GM23338 (cell line): ENCODE results near the gene SORBS1. TPM values are rescaled to one million over a fixed set of nuclear protein-coding genes. Genes with fewer than 3 reads are reported as not detected.

Source experiments
- ATAC-seq: fragments of 200-7000 bp; cut with Tn5 transposase; 3 replicates; pipeline ENCODE4 v1.9.1; 2020
- DNase-seq: peaks from one replicate; pipeline ENCODE4 v3.0.0-alpha.2; 2015; ENCODE audit warnings: low spot score
- H2AFZ ChIP-seq: fragments of 200-600 bp; sonication (generic); 2 replicates; pipeline ENCODE4 v1.8.0; 2016; ENCODE audit warnings: antibody characterized with exemption, mild to moderate bottlenecking, moderate library complexity
- H3F3A ChIP-seq: fragments of 200-600 bp; sonication (generic); replicated peaks from 2 replicates; pipeline ENCODE4 v1.8.0; 2017; ENCODE audit warnings: antibody characterized with exemption, mixed run types, low read depth
- H3K27ac ChIP-seq: fragments of 200-600 bp; sonication (generic); 2 replicates; pipeline ENCODE4 v1.6.1; 2016; ENCODE audit warnings: low read depth
- H3K27me3 ChIP-seq: fragments of 200-600 bp; sonication (generic); 2 replicates; pipeline ENCODE4 v1.8.0; 2016; ENCODE audit warnings: mild to moderate bottlenecking, mixed run types, moderate library complexity; ENCODE audit not compliant: insufficient read depth
- H3K36me3 ChIP-seq: fragments of 200-600 bp; sonication (generic); 2 replicates; pipeline ENCODE4 v1.8.0; 2016; ENCODE audit warnings: mild to moderate bottlenecking; ENCODE audit not compliant: insufficient read depth
- H3K4me1 ChIP-seq: fragments of 200-600 bp; sonication (generic); 2 replicates; pipeline ENCODE4 v1.8.0; 2016; ENCODE audit warnings: mild to moderate bottlenecking, moderate library complexity; ENCODE audit not compliant: insufficient read depth
- H3K4me2 ChIP-seq: fragments of 200-600 bp; sonication (generic); 2 replicates; pipeline ENCODE4 v1.7.1; 2017; ENCODE audit warnings: mixed run types
- H3K4me3 ChIP-seq: fragments of 200-600 bp; sonication (generic); 2 replicates; pipeline ENCODE4 v1.6.1; 2016; ENCODE audit warnings: mixed run types
- H3K79me2 ChIP-seq: fragments of 200-600 bp; sonication (generic); replicated peaks from 2 replicates; pipeline ENCODE4 v1.8.0; 2017; ENCODE audit warnings: mild to moderate bottlenecking; ENCODE audit not compliant: insufficient read depth
- H3K9me2 ChIP-seq: fragments of 200-600 bp; sonication (generic); 2 replicates; pipeline ENCODE4 v1.8.0; 2017; ENCODE audit not compliant: insufficient read depth
- H4K20me1 ChIP-seq: fragments of 200-600 bp; sonication (generic); replicated peaks from 2 replicates; pipeline ENCODE4 v1.8.0; 2017; ENCODE audit warnings: mild to moderate bottlenecking; ENCODE audit not compliant: insufficient read depth
- H3K27ac Mint-ChIP-seq: 2 replicates; pipeline ENCODE4 v1.8.0; 2020; ENCODE audit warnings: inconsistent platforms, mild to moderate bottlenecking, moderate library complexity, mixed read lengths
- H3K27me3 Mint-ChIP-seq: 3 replicates; pipeline ENCODE4 v1.8.0; 2022; ENCODE audit warnings: low read depth, mild to moderate bottlenecking, moderate library complexity, mixed read lengths, inconsistent platforms; ENCODE audit not compliant: insufficient read depth, poor library complexity
- H3K36me3 Mint-ChIP-seq: 3 replicates; pipeline ENCODE4 v1.8.0; 2021; ENCODE audit warnings: low read depth, mild to moderate bottlenecking, inconsistent platforms, moderate library complexity, mixed read lengths
- H3K4me1 Mint-ChIP-seq: 3 replicates; pipeline ENCODE4 v1.8.0; 2020; ENCODE audit warnings: mild to moderate bottlenecking, inconsistent platforms, mixed read lengths
- H3K4me3 Mint-ChIP-seq: 3 replicates; pipeline ENCODE4 v1.8.0; 2021; ENCODE audit warnings: moderate library complexity, mild to moderate bottlenecking, inconsistent platforms, mixed read lengths
- H3K9me3 Mint-ChIP-seq: 3 replicates; pipeline ENCODE4 v1.8.0; 2020; ENCODE audit warnings: moderate library complexity, mild to moderate bottlenecking, inconsistent platforms, mixed read lengths
- EZH2phosphoT487 ChIP-seq: fragments of 200-600 bp; sonication (generic); IDR thresholded peaks from one replicate; pipeline ENCODE4 v1.8.1; 2018; ENCODE audit warnings: antibody characterized with exemption; ENCODE audit not compliant: unreplicated experiment
- JUNB ChIP-seq: IDR thresholded peaks from one replicate; pipeline ENCODE4 v1.6.1; 2016; ENCODE audit warnings: antibody characterized with exemption; ENCODE audit not compliant: unreplicated experiment
- POLR2AphosphoS5 ChIP-seq: IDR thresholded peaks from 2 replicates; pipeline ENCODE4 v1.6.1; 2016; ENCODE audit warnings: antibody characterized with exemption, low read depth
- ZNF114 ChIP-seq: fragments of 250-450 bp; sonication (Bioruptor Pico); IDR thresholded peaks from 2 replicates; pipeline ENCODE4 v1.5.0; 2020; ENCODE audit warnings: mild to moderate bottlenecking, moderate library complexity
- polyA plus RNA-seq: library from polyadenylated mRNA; unstranded; fragments of >200 nt; fragmentation: Nextera tagmentation; extraction: Ambion mirVana; gene quantifications from 2 replicates; pipeline ENCODE4 v1.2.1, GENCODE V29; 2016
- total RNA-seq: library from RNA; depleted of rRNA; stranded (reverse); fragments of >200 nt; shearing (Covaris generic); gene quantifications from 2 replicates; pipeline ENCODE4 v1.2.3, GENCODE V29; 2014
- TF ChIP-seq, protein P1 (sequence below): fragments of 250-450 bp; sonication (Bioruptor Pico); IDR thresholded peaks from 2 replicates; pipeline ENCODE4 v1.5.0; 2020; ENCODE audit warnings: mild to moderate bottlenecking, moderate library complexity
- TF ChIP-seq, protein P2 (sequence below): IDR thresholded peaks from one replicate; pipeline ENCODE4 v1.6.1; 2018; ENCODE audit warnings: antibody characterized with exemption; ENCODE audit not compliant: unreplicated experiment
- TF ChIP-seq, protein P3 (sequence below): IDR thresholded peaks from 2 replicates; pipeline ENCODE4 v1.6.1; 2016; ENCODE audit warnings: antibody characterized with exemption

Gene SORBS1
- total and polyA plus RNA-seq, 2 experiments from 2014 or later: 47.7 to 51.5 TPM

DNA sequence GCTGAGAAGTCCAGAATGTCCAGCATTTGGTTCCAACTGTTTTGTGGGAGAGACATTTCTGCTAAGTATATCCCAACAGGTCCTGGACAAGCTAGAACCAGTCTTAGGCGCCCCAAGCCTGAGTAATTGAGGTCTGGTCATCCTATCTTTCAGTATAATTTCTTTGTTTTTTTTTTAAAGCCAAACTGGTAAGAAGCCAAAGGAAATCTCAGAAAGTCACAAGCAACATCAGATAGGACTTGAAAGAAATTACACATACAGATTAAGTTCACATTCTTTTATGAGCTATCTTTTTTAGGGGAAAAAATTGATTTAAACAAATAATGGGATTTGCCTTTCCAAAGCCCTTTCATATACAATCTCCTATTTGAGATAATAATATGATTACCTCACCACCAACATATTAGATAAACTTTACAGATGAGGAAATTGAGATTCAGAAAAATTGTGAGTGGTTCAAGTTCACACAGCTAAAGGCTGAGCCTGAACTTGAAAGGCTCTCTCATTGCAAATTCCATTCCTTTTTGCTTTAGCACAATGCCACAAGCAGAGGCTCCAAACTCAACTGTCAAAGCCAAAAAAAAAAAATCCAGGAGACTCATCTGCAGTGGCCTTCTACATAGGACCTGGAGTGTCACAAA is 285.3 kb downstream of the SORBS1 start:
- no peak overlapping the region for H3K4me3 Mint-ChIP-seq
- no peak for DNase-seq
- Histone ChIP-seq H4K20me1 (peaks cover 31% of the 10 kb centered on the region), H3K27me3 (no peaks in the 10 kb centered on the region), H3K4me2 (no peak overlapping the region), H3F3A (0 out of 2 replicates have a peak, but pooled peaks cover 4% of the 10 kb centered on the region), H2AFZ (no peak overlapping the region), H3K79me2 (peaks cover 83% of the 10 kb centered on the region), H3K36me3 (peaks cover 4% of the 10 kb centered on the region), H3K9me2 (no peaks in the 10 kb centered on the region), H3K4me1 (peaks cover 29% of the 10 kb centered on the region), H3K4me3 (no peak overlapping the region), H3K27ac (no peak overlapping the region)
- peaks cover 8% of the 10 kb centered on the region; the same call in 1 of the 3 replicates for H3K36me3 Mint-ChIP-seq
- H3K4me1 Mint-ChIP-seq: peaks cover 32% of the 10 kb centered on the region
- H3K27ac Mint-ChIP-seq: no peak overlapping the region
- ATAC-seq: no peak
- peaks cover 3% of the 10 kb centered on the region for H3K27me3 Mint-ChIP-seq
- 0 out of 3 replicates have a peak, but pooled peaks cover 4% of the 10 kb centered on the region for H3K9me3 Mint-ChIP-seq
- TF ChIP-seq ZNF114 (CRISPR knock-in tag): no peak
- no peak for TF ChIP-seq POLR2AphosphoS5
- TF ChIP-seq, protein P1, sequence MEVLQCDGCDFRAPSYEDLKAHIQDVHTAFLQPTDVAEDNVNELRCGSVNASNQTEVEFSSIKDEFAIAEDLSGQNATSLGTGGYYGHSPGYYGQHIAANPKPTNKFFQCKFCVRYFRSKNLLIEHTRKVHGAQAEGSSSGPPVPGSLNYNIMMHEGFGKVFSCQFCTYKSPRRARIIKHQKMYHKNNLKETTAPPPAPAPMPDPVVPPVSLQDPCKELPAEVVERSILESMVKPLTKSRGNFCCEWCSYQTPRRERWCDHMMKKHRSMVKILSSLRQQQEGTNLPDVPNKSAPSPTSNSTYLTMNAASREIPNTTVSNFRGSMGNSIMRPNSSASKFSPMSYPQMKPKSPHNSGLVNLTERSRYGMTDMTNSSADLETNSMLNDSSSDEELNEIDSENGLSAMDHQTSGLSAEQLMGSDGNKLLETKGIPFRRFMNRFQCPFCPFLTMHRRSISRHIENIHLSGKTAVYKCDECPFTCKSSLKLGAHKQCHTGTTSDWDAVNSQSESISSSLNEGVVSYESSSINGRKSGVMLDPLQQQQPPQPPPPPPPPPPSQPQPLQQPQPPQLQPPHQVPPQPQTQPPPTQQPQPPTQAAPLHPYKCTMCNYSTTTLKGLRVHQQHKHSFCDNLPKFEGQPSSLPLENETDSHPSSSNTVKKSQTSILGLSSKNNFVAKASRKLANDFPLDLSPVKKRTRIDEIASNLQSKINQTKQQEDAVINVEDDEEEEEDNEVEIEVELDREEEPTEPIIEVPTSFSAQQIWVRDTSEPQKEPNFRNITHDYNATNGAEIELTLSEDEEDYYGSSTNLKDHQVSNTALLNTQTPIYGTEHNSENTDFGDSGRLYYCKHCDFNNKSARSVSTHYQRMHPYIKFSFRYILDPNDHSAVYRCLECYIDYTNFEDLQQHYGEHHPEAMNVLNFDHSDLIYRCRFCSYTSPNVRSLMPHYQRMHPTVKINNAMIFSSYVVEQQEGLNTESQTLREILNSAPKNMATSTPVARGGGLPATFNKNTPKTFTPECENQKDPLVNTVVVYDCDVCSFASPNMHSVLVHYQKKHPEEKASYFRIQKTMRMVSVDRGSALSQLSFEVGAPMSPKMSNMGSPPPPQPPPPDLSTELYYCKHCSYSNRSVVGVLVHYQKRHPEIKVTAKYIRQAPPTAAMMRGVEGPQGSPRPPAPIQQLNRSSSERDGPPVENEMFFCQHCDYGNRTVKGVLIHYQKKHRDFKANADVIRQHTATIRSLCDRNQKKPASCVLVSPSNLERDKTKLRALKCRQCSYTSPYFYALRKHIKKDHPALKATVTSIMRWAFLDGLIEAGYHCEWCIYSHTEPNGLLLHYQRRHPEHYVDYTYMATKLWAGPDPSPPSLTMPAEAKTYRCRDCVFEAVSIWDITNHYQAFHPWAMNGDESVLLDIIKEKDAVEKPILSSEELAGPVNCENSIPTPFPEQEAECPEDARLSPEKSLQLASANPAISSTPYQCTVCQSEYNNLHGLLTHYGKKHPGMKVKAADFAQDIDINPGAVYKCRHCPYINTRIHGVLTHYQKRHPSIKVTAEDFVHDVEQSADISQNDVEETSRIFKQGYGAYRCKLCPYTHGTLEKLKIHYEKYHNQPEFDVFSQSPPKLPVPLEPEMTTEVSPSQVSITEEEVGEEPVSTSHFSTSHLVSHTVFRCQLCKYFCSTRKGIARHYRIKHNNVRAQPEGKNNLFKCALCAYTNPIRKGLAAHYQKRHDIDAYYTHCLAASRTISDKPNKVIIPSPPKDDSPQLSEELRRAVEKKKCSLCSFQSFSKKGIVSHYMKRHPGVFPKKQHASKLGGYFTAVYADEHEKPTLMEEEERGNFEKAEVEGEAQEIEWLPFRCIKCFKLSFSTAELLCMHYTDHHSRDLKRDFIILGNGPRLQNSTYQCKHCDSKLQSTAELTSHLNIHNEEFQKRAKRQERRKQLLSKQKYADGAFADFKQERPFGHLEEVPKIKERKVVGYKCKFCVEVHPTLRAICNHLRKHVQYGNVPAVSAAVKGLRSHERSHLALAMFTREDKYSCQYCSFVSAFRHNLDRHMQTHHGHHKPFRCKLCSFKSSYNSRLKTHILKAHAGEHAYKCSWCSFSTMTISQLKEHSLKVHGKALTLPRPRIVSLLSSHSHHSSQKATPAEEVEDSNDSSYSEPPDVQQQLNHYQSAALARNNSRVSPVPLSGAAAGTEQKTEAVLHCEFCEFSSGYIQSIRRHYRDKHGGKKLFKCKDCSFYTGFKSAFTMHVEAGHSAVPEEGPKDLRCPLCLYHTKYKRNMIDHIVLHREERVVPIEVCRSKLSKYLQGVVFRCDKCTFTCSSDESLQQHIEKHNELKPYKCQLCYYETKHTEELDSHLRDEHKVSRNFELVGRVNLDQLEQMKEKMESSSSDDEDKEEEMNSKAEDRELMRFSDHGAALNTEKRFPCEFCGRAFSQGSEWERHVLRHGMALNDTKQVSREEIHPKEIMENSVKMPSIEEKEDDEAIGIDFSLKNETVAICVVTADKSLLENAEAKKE: no peak
- TF ChIP-seq, protein P2, sequence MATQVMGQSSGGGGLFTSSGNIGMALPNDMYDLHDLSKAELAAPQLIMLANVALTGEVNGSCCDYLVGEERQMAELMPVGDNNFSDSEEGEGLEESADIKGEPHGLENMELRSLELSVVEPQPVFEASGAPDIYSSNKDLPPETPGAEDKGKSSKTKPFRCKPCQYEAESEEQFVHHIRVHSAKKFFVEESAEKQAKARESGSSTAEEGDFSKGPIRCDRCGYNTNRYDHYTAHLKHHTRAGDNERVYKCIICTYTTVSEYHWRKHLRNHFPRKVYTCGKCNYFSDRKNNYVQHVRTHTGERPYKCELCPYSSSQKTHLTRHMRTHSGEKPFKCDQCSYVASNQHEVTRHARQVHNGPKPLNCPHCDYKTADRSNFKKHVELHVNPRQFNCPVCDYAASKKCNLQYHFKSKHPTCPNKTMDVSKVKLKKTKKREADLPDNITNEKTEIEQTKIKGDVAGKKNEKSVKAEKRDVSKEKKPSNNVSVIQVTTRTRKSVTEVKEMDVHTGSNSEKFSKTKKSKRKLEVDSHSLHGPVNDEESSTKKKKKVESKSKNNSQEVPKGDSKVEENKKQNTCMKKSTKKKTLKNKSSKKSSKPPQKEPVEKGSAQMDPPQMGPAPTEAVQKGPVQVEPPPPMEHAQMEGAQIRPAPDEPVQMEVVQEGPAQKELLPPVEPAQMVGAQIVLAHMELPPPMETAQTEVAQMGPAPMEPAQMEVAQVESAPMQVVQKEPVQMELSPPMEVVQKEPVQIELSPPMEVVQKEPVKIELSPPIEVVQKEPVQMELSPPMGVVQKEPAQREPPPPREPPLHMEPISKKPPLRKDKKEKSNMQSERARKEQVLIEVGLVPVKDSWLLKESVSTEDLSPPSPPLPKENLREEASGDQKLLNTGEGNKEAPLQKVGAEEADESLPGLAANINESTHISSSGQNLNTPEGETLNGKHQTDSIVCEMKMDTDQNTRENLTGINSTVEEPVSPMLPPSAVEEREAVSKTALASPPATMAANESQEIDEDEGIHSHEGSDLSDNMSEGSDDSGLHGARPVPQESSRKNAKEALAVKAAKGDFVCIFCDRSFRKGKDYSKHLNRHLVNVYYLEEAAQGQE: no peak
- TF ChIP-seq JUNB: no peak
- TF ChIP-seq, protein P3, sequence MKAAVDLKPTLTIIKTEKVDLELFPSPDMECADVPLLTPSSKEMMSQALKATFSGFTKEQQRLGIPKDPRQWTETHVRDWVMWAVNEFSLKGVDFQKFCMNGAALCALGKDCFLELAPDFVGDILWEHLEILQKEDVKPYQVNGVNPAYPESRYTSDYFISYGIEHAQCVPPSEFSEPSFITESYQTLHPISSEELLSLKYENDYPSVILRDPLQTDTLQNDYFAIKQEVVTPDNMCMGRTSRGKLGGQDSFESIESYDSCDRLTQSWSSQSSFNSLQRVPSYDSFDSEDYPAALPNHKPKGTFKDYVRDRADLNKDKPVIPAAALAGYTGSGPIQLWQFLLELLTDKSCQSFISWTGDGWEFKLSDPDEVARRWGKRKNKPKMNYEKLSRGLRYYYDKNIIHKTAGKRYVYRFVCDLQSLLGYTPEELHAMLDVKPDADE: no peak
- TF ChIP-seq EZH2phosphoT487: no peak
